Lung (tissue), 12 donors: ENCODE data around the gene DCLK1. TPM values are rescaled to one million over a fixed set of nuclear protein-coding genes. Genes with fewer than 3 reads are reported as not detected.
A peak's percentile ranks its signal among the peaks of the same experiment; 100 is the strongest.

Source experiments
- ATAC-seq: fragments of 200-7000 bp; cut with Tn5 transposase; one replicate; pipeline ENCODE4 v1.9.1; 2020; ENCODE audit warnings: moderate number of reproducible peaks; ENCODE audit not compliant: insufficient read depth, low FRiP score
- DNase-seq, 3 donors: peaks; one replicate each; pipeline ENCODE4 v3.0.0-alpha.2; 2013 to 2017
- H3K27ac ChIP-seq, 2 donors: one replicate each; pipeline ENCODE4 v1.5.1; 2013; ENCODE audit warnings: mild to moderate bottlenecking in 2 of 2, moderate library complexity in 2 of 2, control low read depth in 1 of 2, inconsistent platforms in 1 of 2, low read depth in 1 of 2, low read length in 1 of 2
- H3K27me3 ChIP-seq, 3 donors: one replicate each; pipeline ENCODE4 v1.5.1; 2013; ENCODE audit warnings: low read length in 2 of 3; ENCODE audit not compliant: control insufficient read depth in 3 of 3, insufficient read depth in 3 of 3
- H3K36me3 ChIP-seq, 4 donors: one replicate each; pipeline ENCODE4 v1.5.1; 2013; ENCODE audit warnings: low read length in 4 of 4, mild to moderate bottlenecking in 1 of 4, moderate library complexity in 1 of 4; ENCODE audit not compliant: control insufficient read depth in 4 of 4, insufficient read depth in 4 of 4
- H3K4me1 ChIP-seq, 5 donors: one replicate each; pipeline ENCODE4 v1.5.1; 2013; ENCODE audit warnings: low read length in 5 of 5, mild to moderate bottlenecking in 2 of 5, moderate library complexity in 1 of 5; ENCODE audit not compliant: control insufficient read depth in 5 of 5, insufficient read depth in 5 of 5
- H3K4me3 ChIP-seq: one replicate; pipeline ENCODE4 v1.5.1; 2013; ENCODE audit warnings: mild to moderate bottlenecking, control low read depth, moderate library complexity
- H3K9ac ChIP-seq, 2 donors: one replicate each; pipeline ENCODE4 v1.5.1; 2013; ENCODE audit warnings: low read length in 2 of 2, control low read depth in 1 of 2; ENCODE audit not compliant: insufficient read depth in 1 of 2
- H3K9me3 ChIP-seq, 4 donors: one replicate each; pipeline ENCODE4 v1.5.1; 2013; ENCODE audit warnings: low read length in 3 of 4, mild to moderate bottlenecking in 1 of 4, moderate library complexity in 1 of 4; ENCODE audit not compliant: control insufficient read depth in 4 of 4, insufficient read depth in 3 of 4
- WGBS, 2 donors: extraction: QIAGEN DNeasy Blood & Tissue Kit; methylation state at CpG; one replicate each; pipeline ENCODE4 v1.1.7; 2013; 5-methylcytosine and 5-hydroxymethylcytosine counted together
- polyA plus RNA-seq, 2 donors: library from polyadenylated mRNA; stranded (reverse); fragments of 200-250 nt; gene quantifications; one replicate each; pipeline ENCODE4 v1.2.1, GENCODE V29; 2013
- total RNA-seq, 2 donors: library from RNA; depleted of rRNA in 1 of 2; stranded (reverse); fragments of >200 nt in 1 of 2; gene quantifications; one replicate each; pipeline ENCODE4 v1.2.1, GENCODE V29; 2014 to 2021
- TF ChIP-seq, protein P1 (sequence below): IDR thresholded peaks from 2 replicates; pipeline ENCODE4 v1.5.1; 2012; ENCODE audit warnings: mild to moderate bottlenecking; ENCODE audit errors: control extremely low read depth, extremely low read depth
- donor health status: control.
- donor health status: control.
- donor health status: Bipolar disorder and iron deficiency.
- donor health status: healthy.
- donor health status: DM: yes; HTN: yes; CAD: no.

Gene DCLK1
- total and polyA plus RNA-seq, 4 donors: 1.2 to 23.5 (median 7.0) TPM

DNA sequence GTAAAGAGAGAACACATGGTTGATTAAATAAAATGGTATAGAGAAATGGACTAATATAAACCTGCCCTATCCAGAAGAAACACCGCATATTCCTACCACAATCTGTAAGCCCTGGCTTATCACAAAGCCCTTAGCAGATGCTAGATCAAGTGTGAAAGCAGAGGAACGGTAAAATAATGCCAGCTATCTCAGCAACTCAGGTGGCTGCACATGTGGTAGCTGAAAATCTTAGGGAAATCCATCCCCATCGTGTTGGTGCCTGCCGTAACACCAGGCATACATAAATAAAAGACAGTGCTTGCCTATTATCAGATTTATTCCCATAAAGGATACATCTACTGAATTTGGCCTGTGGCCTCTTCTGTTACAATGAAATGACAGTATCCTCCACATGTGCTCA, 350.6 kb downstream of the DCLK1 start:
- no peak overlapping the region for H3K4me3 ChIP-seq

DNA sequence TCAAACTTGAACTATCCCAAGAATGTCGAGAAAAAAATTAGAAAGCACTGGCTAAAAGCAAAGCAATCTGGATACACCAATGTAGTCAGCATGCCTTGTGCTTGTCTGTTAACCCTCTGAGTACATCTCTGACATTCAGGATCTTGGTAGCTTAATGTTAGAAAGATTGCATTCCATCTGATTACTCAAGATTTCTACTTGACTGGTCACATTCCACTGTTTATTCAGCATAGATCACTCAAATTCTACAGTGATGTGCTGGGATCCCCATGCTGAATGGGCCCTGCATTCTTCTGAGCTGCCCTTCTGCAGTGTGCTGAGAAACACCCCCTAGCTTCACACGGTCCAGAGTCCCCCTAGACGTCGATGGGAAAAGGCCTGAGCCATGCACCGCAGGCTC, 359.3 kb downstream of the DCLK1 start:
- ATAC-seq: no peak
- 51 to 73% methylated on average over 5 of the region's 5 CpGs for WGBS, 2 donors
- TF ChIP-seq, protein P1, sequence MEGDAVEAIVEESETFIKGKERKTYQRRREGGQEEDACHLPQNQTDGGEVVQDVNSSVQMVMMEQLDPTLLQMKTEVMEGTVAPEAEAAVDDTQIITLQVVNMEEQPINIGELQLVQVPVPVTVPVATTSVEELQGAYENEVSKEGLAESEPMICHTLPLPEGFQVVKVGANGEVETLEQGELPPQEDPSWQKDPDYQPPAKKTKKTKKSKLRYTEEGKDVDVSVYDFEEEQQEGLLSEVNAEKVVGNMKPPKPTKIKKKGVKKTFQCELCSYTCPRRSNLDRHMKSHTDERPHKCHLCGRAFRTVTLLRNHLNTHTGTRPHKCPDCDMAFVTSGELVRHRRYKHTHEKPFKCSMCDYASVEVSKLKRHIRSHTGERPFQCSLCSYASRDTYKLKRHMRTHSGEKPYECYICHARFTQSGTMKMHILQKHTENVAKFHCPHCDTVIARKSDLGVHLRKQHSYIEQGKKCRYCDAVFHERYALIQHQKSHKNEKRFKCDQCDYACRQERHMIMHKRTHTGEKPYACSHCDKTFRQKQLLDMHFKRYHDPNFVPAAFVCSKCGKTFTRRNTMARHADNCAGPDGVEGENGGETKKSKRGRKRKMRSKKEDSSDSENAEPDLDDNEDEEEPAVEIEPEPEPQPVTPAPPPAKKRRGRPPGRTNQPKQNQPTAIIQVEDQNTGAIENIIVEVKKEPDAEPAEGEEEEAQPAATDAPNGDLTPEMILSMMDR: no peak
- Histone ChIP-seq H3K27me3 (no peaks in the 10 kb centered on the region), H3K9ac (no peak overlapping the region), H3K27ac (no peak overlapping the region), H3K9me3 (no peaks in the 10 kb centered on the region), H3K36me3 (no peaks in the 10 kb centered on the region), H3K4me3 (no peak overlapping the region), H3K4me1 (peaks cover 0 to 5% (median 0%) of the 10 kb centered on the region in 5 donors)
- DNase-seq: peak in 2 of 3 donors; percentile 38

More for the DNA sequence above, 350.6 kb downstream of the DCLK1 start:
- DNase-seq: no peak
- WGBS, 2 donors: 83 to 87% methylated on average over 4 of the region's 4 CpGs
- no peak overlapping the region for H3K9ac ChIP-seq
- no peak overlapping the region for H3K27ac ChIP-seq
- no peaks in the 10 kb centered on the region for H3K9me3 ChIP-seq
- H3K27me3 ChIP-seq: no peaks in the 10 kb centered on the region
- TF ChIP-seq, protein P1: no peak
- peaks cover 0 to under 1% (median 0%) of the 10 kb centered on the region in 5 donors for H3K4me1 ChIP-seq
- H3K36me3 ChIP-seq: no peaks in the 10 kb centered on the region
- no peak for ATAC-seq

DNA sequence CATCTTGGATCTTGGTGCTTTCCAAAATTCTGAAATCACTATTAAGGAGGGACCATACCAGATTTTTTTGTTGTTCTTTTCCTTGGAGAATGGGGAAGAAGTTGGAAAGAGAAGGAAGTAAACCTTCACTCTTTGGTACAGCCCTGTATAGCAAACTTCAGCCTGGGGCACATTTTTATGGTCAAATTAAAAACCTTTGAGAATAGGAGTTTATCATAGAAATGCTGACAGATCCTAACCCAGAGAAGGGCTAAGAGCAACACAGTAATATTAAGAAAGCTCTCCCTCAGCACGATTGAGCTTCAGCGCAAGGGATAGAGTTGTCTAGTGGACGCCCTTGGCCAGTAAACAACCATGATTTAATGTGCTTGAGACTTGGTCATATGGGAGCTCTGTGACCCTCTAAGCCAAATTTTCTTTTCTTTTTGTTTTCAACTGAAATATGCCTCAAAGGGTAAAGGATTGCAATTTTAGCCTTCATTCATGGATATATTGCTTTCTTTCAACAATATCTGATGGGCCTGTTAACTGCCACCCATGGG, 360.4 kb downstream of the DCLK1 start:
- WGBS, 2 donors: 75 to 92% methylated on average over 3 of the region's 3 CpGs
- no peak overlapping the region for H3K9ac ChIP-seq
- H3K9me3 ChIP-seq: no peaks in the 10 kb centered on the region
- ATAC-seq: no peak
- peaks cover 0 to 5% (median 0%) of the 10 kb centered on the region in 5 donors for H3K4me1 ChIP-seq
- TF ChIP-seq, protein P1: no peak
- no peak overlapping the region for H3K4me3 ChIP-seq
- no peaks in the 10 kb centered on the region for H3K36me3 ChIP-seq
- no peak for DNase-seq
- H3K27ac ChIP-seq: no peak overlapping the region
- no peaks in the 10 kb centered on the region for H3K27me3 ChIP-seq

DNA sequence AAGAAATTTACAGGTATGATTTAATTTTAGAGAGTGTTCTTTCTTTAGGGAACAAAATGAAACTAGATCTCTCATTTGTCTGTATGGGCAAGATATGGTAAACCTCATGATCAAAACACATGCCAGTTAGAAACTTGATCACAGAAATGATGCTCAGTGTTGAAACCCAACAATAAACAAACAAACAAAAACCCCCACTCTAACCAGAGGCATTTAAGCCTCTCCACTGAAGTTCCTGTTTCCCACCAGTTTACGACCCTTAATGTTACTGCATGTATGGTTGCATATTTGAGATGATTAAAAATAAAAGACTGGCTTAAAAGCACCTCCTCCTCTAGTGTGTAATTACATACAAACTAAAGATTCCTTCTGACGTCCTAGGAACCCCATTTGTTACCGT, 361.4 kb downstream of the DCLK1 start:
- Histone ChIP-seq H3K4me1 (peaks cover 0 to 11% (median 0%) of the 10 kb centered on the region in 5 donors), H3K4me3 (no peak overlapping the region), H3K9me3 (no peaks in the 10 kb centered on the region), H3K27me3 (no peaks in the 10 kb centered on the region), H3K9ac (no peak overlapping the region), H3K27ac (no peak overlapping the region), H3K36me3 (no peaks in the 10 kb centered on the region)
- DNase-seq (no peak), ATAC-seq (no peak)
- 69 to 73% methylated on average over 3 of the region's 3 CpGs for WGBS, 2 donors
- TF ChIP-seq, protein P1: no peak
